ENCODE results near the gene HSD17B12. TPM values are rescaled to one million over a fixed set of nuclear protein-coding genes. Genes with fewer than 3 reads are reported as not detected.

HSD17B12 gene
- total and polyA plus RNA-seq, 2 of the 8 experiments (the other 6 are each of a cell fraction or from before 2014, with no cell fraction given) = 46.0 to 121 TPM

DNA sequence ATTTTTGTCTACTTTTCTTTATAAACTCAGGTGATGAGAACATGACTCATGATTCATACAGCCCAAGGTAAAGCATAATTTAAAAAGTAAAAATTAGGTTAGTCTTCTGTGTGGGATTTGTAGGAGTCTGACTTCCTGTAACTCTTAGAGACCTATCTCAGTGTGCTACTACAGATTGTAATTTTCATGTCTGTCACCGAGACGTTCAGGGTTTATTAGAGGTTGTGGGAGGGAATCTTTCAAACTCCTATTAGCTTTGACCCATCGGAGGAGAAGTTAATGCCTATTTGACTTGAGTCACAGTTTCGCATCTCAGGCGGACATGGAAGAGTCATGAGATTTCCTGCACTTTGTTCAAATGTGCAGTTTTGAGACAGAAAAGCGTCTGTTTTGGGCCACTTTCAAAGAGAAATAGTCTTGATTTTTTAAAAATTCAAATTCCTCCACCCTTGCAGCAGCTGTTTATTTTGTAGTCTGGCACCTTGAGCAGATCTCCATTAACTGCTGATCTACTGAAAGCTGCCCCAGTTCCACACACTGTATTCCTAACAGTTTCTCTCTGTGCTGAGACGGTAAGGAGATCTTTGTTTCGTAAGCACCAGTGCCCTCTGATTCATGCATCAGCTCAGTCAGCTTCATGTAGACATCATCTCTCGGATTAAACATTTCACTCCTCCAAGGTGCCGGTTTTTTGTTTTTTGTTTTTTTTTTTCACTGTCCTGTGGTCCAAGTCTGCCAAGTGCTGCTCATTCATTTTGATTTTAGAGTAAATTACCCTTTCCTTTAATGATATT is 224.4 kb downstream of the HSD17B12 start (continued):
- no peak for TF ChIP-seq SRF (IDR thresholded peaks at IDR 0.05; ENCODE audit: low read depth, low read length)
- no peak for TF ChIP-seq GABPA (IDR thresholded peaks at IDR 0.05; ENCODE audit: borderline replicate concordance, insufficient read depth, low read length)
- TF ChIP-seq JUND (IDR thresholded peaks at IDR 0.05; ENCODE audit: low read length) = no peak
- no peak for TF ChIP-seq TAF7 (optimal IDR thresholded peaks at IDR 0.05; ENCODE audit: borderline replicate concordance, low read depth, low read length)
- TF ChIP-seq YY1 (IDR thresholded peaks at IDR 0.05; ENCODE audit: low read depth, low read length) = no peak
- TF ChIP-seq GTF2F1 (IDR thresholded peaks at IDR 0.05; ENCODE audit: borderline replicate concordance, low read depth, low read length) = no peak
- TF ChIP-seq CEBPB (IDR thresholded peaks at IDR 0.05; ENCODE audit: low read depth, low read length) = no peak
- TF ChIP-seq POLR2AphosphoS5 (IDR thresholded peaks at IDR 0.05; ENCODE audit: low read depth, low read length) = no peak

Data from H1 (cell line).